Measurements from ENCODE around the gene APOA1.

- TF ChIP-seq CTCF (IDR thresholded peaks at IDR 0.05; ENCODE audit: extremely low read depth in 1 of 2, insufficient read depth in 1 of 2, low read depth in 1 of 2, low read length in 2 of 2) (no peak), MAX (IDR thresholded peaks at IDR 0.05; ENCODE audit: insufficient read depth, insufficient read length) (no peak), POLR2A (IDR thresholded peaks at IDR 0.05; ENCODE audit: low read depth, low read length) (no peak)
Measured at GRCh38 chr11:116798368-116798767, 39.1 kb downstream of the APOA1 start.

Data from endothelial cell of umbilical vein (primary cell).